ENCODE data around the gene SMOC2.

DNA sequence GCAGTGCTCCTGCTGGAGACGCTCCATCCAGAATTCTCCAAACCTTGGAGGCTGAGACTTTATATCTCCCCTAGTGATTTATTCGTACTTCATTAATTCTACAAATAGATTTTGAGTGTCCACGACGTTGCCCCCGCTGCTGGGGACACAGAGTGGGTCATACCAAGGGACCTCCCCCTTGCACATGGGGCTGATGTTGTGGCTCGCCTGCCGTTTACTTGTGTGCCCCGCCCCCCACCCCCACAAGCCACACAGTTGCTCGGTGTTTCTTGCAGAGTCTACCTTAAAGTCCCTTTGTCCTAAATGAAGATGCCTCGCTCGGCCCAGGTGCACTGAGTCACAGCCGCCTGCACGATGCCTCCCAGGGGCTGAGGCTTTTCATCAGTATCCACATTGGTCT lies 20.3 kb upstream of the SMOC2 start:
- TF ChIP-seq EZH2phosphoT487 (IDR thresholded peaks at IDR 0.05; ENCODE audit: borderline replicate concordance, low read depth) (no peak), RCOR1 (IDR thresholded peaks at IDR 0.05; ENCODE audit: low read length) (no peak), TAF1 (IDR thresholded peaks at IDR 0.05; ENCODE audit: borderline replicate concordance, low read depth, low read length) (no peak), EP300 (IDR thresholded peaks at IDR 0.05; ENCODE audit: borderline replicate concordance in 1 of 2, low read depth in 1 of 2, low read length in 1 of 2) (no peak), USF2 (IDR thresholded peaks at IDR 0.05; ENCODE audit: borderline replicate concordance, low read depth, low read length) (no peak), RFX5 (IDR thresholded peaks at IDR 0.05; ENCODE audit: low read length) (no peak)
- TF ChIP-seq, protein P1, sequence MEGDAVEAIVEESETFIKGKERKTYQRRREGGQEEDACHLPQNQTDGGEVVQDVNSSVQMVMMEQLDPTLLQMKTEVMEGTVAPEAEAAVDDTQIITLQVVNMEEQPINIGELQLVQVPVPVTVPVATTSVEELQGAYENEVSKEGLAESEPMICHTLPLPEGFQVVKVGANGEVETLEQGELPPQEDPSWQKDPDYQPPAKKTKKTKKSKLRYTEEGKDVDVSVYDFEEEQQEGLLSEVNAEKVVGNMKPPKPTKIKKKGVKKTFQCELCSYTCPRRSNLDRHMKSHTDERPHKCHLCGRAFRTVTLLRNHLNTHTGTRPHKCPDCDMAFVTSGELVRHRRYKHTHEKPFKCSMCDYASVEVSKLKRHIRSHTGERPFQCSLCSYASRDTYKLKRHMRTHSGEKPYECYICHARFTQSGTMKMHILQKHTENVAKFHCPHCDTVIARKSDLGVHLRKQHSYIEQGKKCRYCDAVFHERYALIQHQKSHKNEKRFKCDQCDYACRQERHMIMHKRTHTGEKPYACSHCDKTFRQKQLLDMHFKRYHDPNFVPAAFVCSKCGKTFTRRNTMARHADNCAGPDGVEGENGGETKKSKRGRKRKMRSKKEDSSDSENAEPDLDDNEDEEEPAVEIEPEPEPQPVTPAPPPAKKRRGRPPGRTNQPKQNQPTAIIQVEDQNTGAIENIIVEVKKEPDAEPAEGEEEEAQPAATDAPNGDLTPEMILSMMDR (IDR thresholded peaks at IDR 0.05): no peak
